ENCODE data around the gene FREY1. TPM values are rescaled to one million over a fixed set of nuclear protein-coding genes. Genes with fewer than 3 reads are reported as not detected.

FREY1 gene
- total and polyA plus RNA-seq, 2 of the 4 experiments (the other 2 are of a cell fraction) = 0.21 TPM; not detected in 1

- H3K9ac ChIP-seq (ENCODE audit: low read depth, low read length) = no peak overlapping the region
- TF ChIP-seq NFE2L2 (IDR thresholded peaks at IDR 0.05; ENCODE audit: low read depth, low read length) = no peak
- no peak for TF ChIP-seq CEBPB (IDR thresholded peaks at IDR 0.05; ENCODE audit: low read depth, low read length)
- TF ChIP-seq MAFK (IDR thresholded peaks at IDR 0.05; ENCODE audit: low read depth, low read length) = no peak
- no peak for TF ChIP-seq ELK1 (IDR thresholded peaks at IDR 0.05; ENCODE audit: borderline replicate concordance, low read depth, low read length)
- no peak for TF ChIP-seq MXI1 (IDR thresholded peaks at IDR 0.05; ENCODE audit: borderline replicate concordance, low read depth, low read length)
- TF ChIP-seq BHLHE40 (IDR thresholded peaks at IDR 0.05; ENCODE audit: low read depth, low read length) = no peak
- no peak for TF ChIP-seq USF2 (IDR thresholded peaks at IDR 0.05; ENCODE audit: low read depth, low read length)
- no peak for TF ChIP-seq POLR2A (IDR thresholded peaks at IDR 0.05; ENCODE audit: low read depth, low read length)
- no peak for TF ChIP-seq SMC3 (IDR thresholded peaks at IDR 0.05; ENCODE audit: low read depth, low read length)
- TF ChIP-seq RCOR1 (IDR thresholded peaks at IDR 0.05; ENCODE audit: insufficient replicate concordance, low read length) = no peak
- TF ChIP-seq RAD21 (IDR thresholded peaks at IDR 0.05; ENCODE audit: low read length) = no peak
- TF ChIP-seq CTCF (conservative IDR thresholded peaks at IDR 0.05; ENCODE audit: low read depth, low read length) = no peak
- no peak for TF ChIP-seq MAZ (IDR thresholded peaks at IDR 0.05; ENCODE audit: borderline replicate concordance, low read depth, low read length)
- peaks cover 30% of the 10 kb centered on the region for H3K27me3 ChIP-seq (ENCODE audit: control insufficient read depth, insufficient read depth, low read length)
- peak overlapping the region; percentile 72; the same call in 1 of the 2 replicates for H3K4me2 ChIP-seq (ENCODE audit: low read depth, low read length)
- no peak overlapping the region for H3K27ac ChIP-seq (ENCODE audit: insufficient read depth, low read length)
- H2BK5ac ChIP-seq (ENCODE audit: low read depth, low read length, poor library complexity, severe bottlenecking) = no peak overlapping the region
- H2AK9ac ChIP-seq (replicated peaks; ENCODE audit: low read depth, low read length, poor library complexity) = peak overlapping the region; percentile 24
- WGBS, 2 experiments (ENCODE audit: extremely low coverage in 2 of 2, insufficient read length in 1 of 2) = 4% methylated on average over 4 of the region's 43 CpGs; no CpG with 5 or more reads in 1 of the 2 experiments
- H3K9me1 ChIP-seq (ENCODE audit: insufficient read depth, low read length) = peaks cover 4% of the 10 kb centered on the region; the same call in 1 of the 2 replicates
- no peak overlapping the region for H2BK120ac ChIP-seq (ENCODE audit: low read depth, low read length)
- H2AFZ ChIP-seq (replicated peaks; ENCODE audit: low read length, poor library complexity) = peak overlapping the region; percentile 86
- CTCF ChIA-PET = no interaction called here
- POLR2A ChIA-PET (ENCODE audit: unreplicated experiment) = no interaction called here
- no peaks in the 10 kb centered on the region for H3K4me1 ChIP-seq (ENCODE audit: control insufficient read depth, insufficient read depth, low read length)
- no peak overlapping the region for H3K56ac ChIP-seq (ENCODE audit: extremely low read depth, insufficient read depth, low read length)
- peaks cover 0 to 1% of the 10 kb centered on the region in 2 experiments; a peak in 1 of 4 replicates for H3K79me1 ChIP-seq (ENCODE audit: low read depth in 1 of 2, low read length in 2 of 2)
- H3K9me3 ChIP-seq (ENCODE audit: control insufficient read depth, insufficient read depth, low read length) = no peaks in the 10 kb centered on the region
- H4K91ac ChIP-seq (ENCODE audit: insufficient read depth, low read depth, low read length) = no peak overlapping the region
- intact Hi-C loops (cut with micrococcal nuclease) (no loop called here), in situ Hi-C loops (cut with MboI; ENCODE audit: low sequenced_read_pairs) (no loop called here), dilution Hi-C loops (cut with HindIII; ENCODE audit: low sequenced_read_pairs, unreplicated experiment) (no loop called here)
- DNase-seq = no peak
- no peak overlapping the region for H2BK15ac ChIP-seq (ENCODE audit: low read depth, low read length)
- H2AK5ac ChIP-seq (ENCODE audit: low read depth, low read length) = no peak overlapping the region
- no peak for ATAC-seq (ENCODE audit: low read depth)
- H3K4me3 ChIP-seq (ENCODE audit: insufficient read depth, low read depth, low read length) = peak overlapping the region; percentile 77
- peaks cover 20% of the 10 kb centered on the region for H4K20me1 ChIP-seq (ENCODE audit: insufficient read depth, low read length)
- no peak overlapping the region for H3K18ac ChIP-seq (ENCODE audit: low read depth, low read length)
- H4K5ac ChIP-seq (ENCODE audit: low read depth, low read length) = no peak overlapping the region
- H4K8ac ChIP-seq (ENCODE audit: low read depth in 2 of 2, low read length in 2 of 2) = no peak overlapping the region
- no peak overlapping the region for H3K23ac ChIP-seq (ENCODE audit: low read depth, low read length)
- no peak overlapping the region for H2BK20ac ChIP-seq (ENCODE audit: low read depth, low read length)
- peaks cover 11% of the 10 kb centered on the region for H3K36me3 ChIP-seq (ENCODE audit: control insufficient read depth, insufficient read depth, low read length)
- no TSS peak for BruUV-seq (replicated peaks)
- H3K4ac ChIP-seq (ENCODE audit: low read depth, low read length) = no peak overlapping the region
- no peak overlapping the region for H3K14ac ChIP-seq (replicated peaks; ENCODE audit: low read depth, low read length)
Measured at GRCh38 chr11:45885921-45886721, 20.9 kb downstream of the FREY1 start.
